Measurements from ENCODE around the gene SMIM9.

SMIM9 gene

DNA sequence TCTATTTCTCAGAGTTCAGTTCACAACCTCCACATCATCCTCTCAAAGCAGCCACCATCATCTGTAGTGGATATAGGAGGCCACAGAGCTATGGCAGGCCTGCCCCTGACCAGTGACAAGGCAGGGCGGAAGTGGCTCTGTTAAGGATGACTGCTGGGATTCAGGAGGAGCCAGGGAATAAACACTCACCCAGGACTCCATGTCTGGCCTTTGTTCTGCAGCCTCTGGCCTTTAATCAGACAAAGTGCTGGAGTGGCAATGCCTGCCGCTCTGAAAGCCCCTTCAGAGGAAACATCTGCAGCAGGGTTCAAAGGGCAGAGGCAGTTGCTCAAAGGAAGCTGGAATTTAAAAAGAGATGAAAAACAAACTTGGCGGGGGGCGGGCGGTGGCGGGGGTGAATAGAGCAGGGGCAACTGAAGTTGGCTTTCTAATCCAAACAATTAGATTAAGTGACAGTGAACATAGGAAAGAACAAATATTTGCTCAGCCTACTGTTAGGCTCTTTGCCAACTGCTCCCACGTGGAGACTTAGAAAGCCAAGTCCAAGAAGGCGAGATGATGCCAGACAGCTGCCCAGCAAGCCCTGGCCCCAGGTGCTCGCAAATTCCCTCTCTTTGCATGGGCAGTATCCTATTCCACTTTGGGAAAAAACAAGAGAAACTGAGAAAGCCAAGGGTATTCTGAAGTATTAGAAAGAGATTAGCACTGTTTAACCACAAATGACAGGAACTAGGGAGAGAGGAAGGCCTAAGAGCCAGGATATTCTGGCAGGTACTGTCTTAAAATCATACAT lies 34.7 kb downstream of the SMIM9 start (continued):
- no peak; the same call in 1 of the 2 replicates for TF ChIP-seq ZBTB21 (tag by site-specific recombination; IDR thresholded peaks at IDR 0.05)
- TF ChIP-seq ZNF560 (tag by site-specific recombination; IDR thresholded peaks at IDR 0.05; ENCODE audit: borderline replicate concordance), result no peak
- peak; percentile 79 for TF ChIP-seq ZXDB (tag by site-specific recombination; IDR thresholded peaks at IDR 0.05)
- TF ChIP-seq ZNF660 (tag by site-specific recombination; IDR thresholded peaks at IDR 0.05), result no peak
- no peak for TF ChIP-seq ZNF366 (tag by site-specific recombination; conservative IDR thresholded peaks at IDR 0.05)
- no peak for TF ChIP-seq ZNF521 (tag by site-specific recombination; IDR thresholded peaks at IDR 0.05)
- no peak for TF ChIP-seq ZNF16 (tag by site-specific recombination; IDR thresholded peaks at IDR 0.05; ENCODE audit: low read depth)
- TF ChIP-seq ZNF23 (tag by site-specific recombination; IDR thresholded peaks at IDR 0.05; ENCODE audit: borderline replicate concordance), result no peak
- TF ChIP-seq, protein P1, sequence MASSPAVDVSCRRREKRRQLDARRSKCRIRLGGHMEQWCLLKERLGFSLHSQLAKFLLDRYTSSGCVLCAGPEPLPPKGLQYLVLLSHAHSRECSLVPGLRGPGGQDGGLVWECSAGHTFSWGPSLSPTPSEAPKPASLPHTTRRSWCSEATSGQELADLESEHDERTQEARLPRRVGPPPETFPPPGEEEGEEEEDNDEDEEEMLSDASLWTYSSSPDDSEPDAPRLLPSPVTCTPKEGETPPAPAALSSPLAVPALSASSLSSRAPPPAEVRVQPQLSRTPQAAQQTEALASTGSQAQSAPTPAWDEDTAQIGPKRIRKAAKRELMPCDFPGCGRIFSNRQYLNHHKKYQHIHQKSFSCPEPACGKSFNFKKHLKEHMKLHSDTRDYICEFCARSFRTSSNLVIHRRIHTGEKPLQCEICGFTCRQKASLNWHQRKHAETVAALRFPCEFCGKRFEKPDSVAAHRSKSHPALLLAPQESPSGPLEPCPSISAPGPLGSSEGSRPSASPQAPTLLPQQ (tag by site-specific recombination; IDR thresholded peaks at IDR 0.05), result no peak
- TF ChIP-seq, protein P2, sequence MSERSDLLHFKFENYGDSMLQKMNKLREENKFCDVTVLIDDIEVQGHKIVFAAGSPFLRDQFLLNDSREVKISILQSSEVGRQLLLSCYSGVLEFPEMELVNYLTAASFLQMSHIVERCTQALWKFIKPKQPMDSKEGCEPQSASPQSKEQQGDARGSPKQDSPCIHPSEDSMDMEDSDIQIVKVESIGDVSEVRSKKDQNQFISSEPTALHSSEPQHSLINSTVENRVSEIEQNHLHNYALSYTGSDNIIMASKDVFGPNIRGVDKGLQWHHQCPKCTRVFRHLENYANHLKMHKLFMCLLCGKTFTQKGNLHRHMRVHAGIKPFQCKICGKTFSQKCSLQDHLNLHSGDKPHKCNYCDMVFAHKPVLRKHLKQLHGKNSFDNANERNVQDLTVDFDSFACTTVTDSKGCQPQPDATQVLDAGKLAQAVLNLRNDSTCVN (tag by site-specific recombination; optimal IDR thresholded peaks at IDR 0.05), result no peak
- 0 out of 2 replicates have a peak, but pooled peaks have one; percentile 22 for TF ChIP-seq ZBTB20 (tag by site-specific recombination; IDR thresholded peaks at IDR 0.05)
- TF ChIP-seq, protein P3, sequence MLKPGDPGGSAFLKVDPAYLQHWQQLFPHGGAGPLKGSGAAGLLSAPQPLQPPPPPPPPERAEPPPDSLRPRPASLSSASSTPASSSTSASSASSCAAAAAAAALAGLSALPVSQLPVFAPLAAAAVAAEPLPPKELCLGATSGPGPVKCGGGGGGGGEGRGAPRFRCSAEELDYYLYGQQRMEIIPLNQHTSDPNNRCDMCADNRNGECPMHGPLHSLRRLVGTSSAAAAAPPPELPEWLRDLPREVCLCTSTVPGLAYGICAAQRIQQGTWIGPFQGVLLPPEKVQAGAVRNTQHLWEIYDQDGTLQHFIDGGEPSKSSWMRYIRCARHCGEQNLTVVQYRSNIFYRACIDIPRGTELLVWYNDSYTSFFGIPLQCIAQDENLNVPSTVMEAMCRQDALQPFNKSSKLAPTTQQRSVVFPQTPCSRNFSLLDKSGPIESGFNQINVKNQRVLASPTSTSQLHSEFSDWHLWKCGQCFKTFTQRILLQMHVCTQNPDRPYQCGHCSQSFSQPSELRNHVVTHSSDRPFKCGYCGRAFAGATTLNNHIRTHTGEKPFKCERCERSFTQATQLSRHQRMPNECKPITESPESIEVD (tag by site-specific recombination; IDR thresholded peaks at IDR 0.05), result peak; percentile 59; the same call in 1 of the 2 replicates
- TF ChIP-seq ZNF311 (tag by site-specific recombination; IDR thresholded peaks at IDR 0.05; ENCODE audit: borderline replicate concordance), result no peak
- TF ChIP-seq ZNF157 (tag by site-specific recombination; IDR thresholded peaks at IDR 0.05), result no peak
- no peak for TF ChIP-seq SCRT1 (tag by site-specific recombination; IDR thresholded peaks at IDR 0.05; ENCODE audit: borderline replicate concordance)
- no peak for TF ChIP-seq ZNF544 (tag by site-specific recombination; IDR thresholded peaks at IDR 0.05)
- no peak for TF ChIP-seq ZNF223 (tag by site-specific recombination; IDR thresholded peaks at IDR 0.05)
- TF ChIP-seq ZNF239 (tag by site-specific recombination; IDR thresholded peaks at IDR 0.05), result no peak
- TF ChIP-seq ZNF48 (tag by site-specific recombination; IDR thresholded peaks at IDR 0.05), result no peak
- TF ChIP-seq, protein P4, sequence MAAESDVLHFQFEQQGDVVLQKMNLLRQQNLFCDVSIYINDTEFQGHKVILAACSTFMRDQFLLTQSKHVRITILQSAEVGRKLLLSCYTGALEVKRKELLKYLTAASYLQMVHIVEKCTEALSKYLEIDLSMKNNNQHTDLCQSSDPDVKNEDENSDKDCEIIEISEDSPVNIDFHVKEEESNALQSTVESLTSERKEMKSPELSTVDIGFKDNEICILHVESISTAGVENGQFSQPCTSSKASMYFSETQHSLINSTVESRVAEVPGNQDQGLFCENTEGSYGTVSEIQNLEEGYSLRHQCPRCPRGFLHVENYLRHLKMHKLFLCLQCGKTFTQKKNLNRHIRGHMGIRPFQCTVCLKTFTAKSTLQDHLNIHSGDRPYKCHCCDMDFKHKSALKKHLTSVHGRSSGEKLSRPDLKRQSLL (tag by site-specific recombination; IDR thresholded peaks at IDR 0.05), result no peak
- TF ChIP-seq ZNF561 (tag by site-specific recombination; IDR thresholded peaks at IDR 0.05; ENCODE audit: borderline replicate concordance), result no peak
- no peak for TF ChIP-seq ZEB2 (tag by site-specific recombination; IDR thresholded peaks at IDR 0.05)
- TF ChIP-seq, protein P5, sequence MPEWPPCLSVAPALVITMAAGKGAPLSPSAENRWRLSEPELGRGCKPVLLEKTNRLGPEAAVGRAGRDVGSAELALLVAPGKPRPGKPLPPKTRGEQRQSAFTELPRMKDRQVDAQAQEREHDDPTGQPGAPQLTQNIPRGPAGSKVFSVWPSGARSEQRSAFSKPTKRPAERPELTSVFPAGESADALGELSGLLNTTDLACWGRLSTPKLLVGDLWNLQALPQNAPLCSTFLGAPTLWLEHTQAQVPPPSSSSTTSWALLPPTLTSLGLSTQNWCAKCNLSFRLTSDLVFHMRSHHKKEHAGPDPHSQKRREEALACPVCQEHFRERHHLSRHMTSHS (tag by site-specific recombination; IDR thresholded peaks at IDR 0.05), result no peak
- TF ChIP-seq ZFP41 (tag by site-specific recombination; IDR thresholded peaks at IDR 0.05; ENCODE audit: borderline replicate concordance), result no peak
- TF ChIP-seq ZNF140 (tag by site-specific recombination; IDR thresholded peaks at IDR 0.05), result no peak
- no peak for TF ChIP-seq ZNF169 (tag by site-specific recombination; IDR thresholded peaks at IDR 0.05)
- no peak for TF ChIP-seq ZNF114 (tag by site-specific recombination; IDR thresholded peaks at IDR 0.05)
- TF ChIP-seq, protein P6, sequence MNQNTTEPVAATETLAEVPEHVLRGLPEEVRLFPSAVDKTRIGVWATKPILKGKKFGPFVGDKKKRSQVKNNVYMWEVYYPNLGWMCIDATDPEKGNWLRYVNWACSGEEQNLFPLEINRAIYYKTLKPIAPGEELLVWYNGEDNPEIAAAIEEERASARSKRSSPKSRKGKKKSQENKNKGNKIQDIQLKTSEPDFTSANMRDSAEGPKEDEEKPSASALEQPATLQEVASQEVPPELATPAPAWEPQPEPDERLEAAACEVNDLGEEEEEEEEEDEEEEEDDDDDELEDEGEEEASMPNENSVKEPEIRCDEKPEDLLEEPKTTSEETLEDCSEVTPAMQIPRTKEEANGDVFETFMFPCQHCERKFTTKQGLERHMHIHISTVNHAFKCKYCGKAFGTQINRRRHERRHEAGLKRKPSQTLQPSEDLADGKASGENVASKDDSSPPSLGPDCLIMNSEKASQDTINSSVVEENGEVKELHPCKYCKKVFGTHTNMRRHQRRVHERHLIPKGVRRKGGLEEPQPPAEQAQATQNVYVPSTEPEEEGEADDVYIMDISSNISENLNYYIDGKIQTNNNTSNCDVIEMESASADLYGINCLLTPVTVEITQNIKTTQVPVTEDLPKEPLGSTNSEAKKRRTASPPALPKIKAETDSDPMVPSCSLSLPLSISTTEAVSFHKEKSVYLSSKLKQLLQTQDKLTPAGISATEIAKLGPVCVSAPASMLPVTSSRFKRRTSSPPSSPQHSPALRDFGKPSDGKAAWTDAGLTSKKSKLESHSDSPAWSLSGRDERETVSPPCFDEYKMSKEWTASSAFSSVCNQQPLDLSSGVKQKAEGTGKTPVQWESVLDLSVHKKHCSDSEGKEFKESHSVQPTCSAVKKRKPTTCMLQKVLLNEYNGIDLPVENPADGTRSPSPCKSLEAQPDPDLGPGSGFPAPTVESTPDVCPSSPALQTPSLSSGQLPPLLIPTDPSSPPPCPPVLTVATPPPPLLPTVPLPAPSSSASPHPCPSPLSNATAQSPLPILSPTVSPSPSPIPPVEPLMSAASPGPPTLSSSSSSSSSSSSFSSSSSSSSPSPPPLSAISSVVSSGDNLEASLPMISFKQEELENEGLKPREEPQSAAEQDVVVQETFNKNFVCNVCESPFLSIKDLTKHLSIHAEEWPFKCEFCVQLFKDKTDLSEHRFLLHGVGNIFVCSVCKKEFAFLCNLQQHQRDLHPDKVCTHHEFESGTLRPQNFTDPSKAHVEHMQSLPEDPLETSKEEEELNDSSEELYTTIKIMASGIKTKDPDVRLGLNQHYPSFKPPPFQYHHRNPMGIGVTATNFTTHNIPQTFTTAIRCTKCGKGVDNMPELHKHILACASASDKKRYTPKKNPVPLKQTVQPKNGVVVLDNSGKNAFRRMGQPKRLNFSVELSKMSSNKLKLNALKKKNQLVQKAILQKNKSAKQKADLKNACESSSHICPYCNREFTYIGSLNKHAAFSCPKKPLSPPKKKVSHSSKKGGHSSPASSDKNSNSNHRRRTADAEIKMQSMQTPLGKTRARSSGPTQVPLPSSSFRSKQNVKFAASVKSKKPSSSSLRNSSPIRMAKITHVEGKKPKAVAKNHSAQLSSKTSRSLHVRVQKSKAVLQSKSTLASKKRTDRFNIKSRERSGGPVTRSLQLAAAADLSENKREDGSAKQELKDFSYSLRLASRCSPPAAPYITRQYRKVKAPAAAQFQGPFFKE (tag by site-specific recombination; IDR thresholded peaks at IDR 0.05; ENCODE audit: borderline replicate concordance), result no peak

Data from HEK293 (cell line).